Esophagus muscularis mucosa (tissue), 3 donors: ENCODE measurements around the gene PHAF1.
A peak's percentile ranks its signal among the peaks of the same experiment; 100 is the strongest.

Experiments
- CTCF ChIP-seq, 3 experiments: fragments of 200-600 bp in 2 of 3; fragments of 450-650 bp in 1 of 3; sonication (generic) in 2 of 3; IDR thresholded peaks; one replicate each; pipeline ENCODE4 v1.5.1; 2017 to 2019; ENCODE audit warnings: antibody characterized with exemption in 3 of 3, mild to moderate bottlenecking in 2 of 3, moderate library complexity in 1 of 3
- POLR2A ChIP-seq: fragments of 450-650 bp; IDR thresholded peaks from one replicate; pipeline ENCODE4 v1.6.1; 2017; ENCODE audit warnings: antibody characterized with exemption, moderate library complexity, mild to moderate bottlenecking, low read depth
- POLR2AphosphoS5 ChIP-seq, 2 donors: sonication (generic); formaldehyde crosslinking; IDR thresholded peaks; one replicate each; pipeline ENCODE4 v1.6.1; 2017; ENCODE audit warnings: antibody characterized with exemption in 2 of 2

GRCh38 chr16:67173808-67174705 is 64.3 kb downstream of the PHAF1 start:
- TF ChIP-seq CTCF (IDR thresholded peaks at IDR 0.05) (peak; percentile 38 to 45 (median 42)), POLR2AphosphoS5 (IDR thresholded peaks at IDR 0.05) (peak; percentile 81 to 94), POLR2A (peak; percentile 39)
